Stimulated activated naive CD4-positive, alpha-beta T cell (primary cell): Measurements from ENCODE around the gene INPPL1.
"Not testable (repeated sequence)": the region's sequence is repeated elsewhere in the genome, so short reads cannot be mapped to it uniquely, and the experiment has no call there.

Source experiments
- DNase-seq, 6 experiments: peaks; one replicate each; lab custom pipeline; 2025; lab: John Stamatoyannopoulos, UW

The INPPL1 gene

DNA sequence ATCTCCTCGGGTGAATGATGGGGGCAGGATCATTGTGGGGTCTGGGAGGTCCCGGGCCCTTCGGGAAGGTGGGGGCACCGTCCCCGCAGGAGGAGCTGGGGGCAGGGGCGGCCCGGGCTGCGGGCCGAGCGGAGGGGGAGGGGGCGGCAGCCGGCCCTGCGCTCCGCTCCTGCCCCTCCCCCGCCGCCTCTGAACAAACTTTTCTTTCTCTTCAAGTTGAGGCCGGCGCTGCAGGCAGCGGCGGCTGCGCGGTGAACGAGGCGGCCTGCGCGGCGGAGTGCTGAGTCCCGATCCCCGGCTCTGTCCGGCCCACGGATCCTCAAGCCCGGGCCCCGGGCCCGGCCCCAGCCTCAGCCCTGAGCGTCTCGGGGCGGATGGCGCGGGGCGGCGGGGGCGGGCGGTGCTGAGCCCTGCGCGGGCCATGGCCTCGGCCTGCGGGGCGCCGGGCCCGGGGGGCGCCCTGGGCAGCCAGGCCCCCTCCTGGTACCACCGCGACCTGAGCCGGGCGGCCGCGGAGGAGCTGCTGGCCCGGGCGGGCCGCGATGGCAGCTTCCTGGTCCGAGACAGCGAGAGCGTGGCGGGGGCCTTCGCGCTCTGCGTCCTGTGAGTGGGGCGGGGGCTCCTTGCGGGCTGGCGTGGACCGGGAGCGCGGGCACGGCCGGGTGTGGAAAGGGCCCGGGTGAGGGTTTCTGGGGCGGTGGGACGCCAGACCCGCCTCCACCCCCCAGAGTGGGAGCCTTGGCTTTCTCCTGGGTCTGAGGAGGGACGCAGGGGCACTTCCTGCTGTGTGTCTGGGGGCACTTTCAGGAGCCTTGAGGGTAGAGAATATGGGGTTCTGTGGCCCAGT lies at the start of gene INPPL1:
Gene INPPL1 (plus strand): TSS at position 204 of the 847 bp plus-strand sequence. CDS start 218 bp downstream, at position 422.
- peak in 5 of 6 experiments; percentile 10 to 40 (median 16) for DNase-seq

GRCh38 chr11:72177656-72178055 lies 46.9 kb upstream of the INPPL1 start:
- DNase-seq, result no peak

- DNase-seq, result no peak
These were observed 45.3 kb upstream of the INPPL1 start for GRCh38 chr11:72179049-72179803.

DNA sequence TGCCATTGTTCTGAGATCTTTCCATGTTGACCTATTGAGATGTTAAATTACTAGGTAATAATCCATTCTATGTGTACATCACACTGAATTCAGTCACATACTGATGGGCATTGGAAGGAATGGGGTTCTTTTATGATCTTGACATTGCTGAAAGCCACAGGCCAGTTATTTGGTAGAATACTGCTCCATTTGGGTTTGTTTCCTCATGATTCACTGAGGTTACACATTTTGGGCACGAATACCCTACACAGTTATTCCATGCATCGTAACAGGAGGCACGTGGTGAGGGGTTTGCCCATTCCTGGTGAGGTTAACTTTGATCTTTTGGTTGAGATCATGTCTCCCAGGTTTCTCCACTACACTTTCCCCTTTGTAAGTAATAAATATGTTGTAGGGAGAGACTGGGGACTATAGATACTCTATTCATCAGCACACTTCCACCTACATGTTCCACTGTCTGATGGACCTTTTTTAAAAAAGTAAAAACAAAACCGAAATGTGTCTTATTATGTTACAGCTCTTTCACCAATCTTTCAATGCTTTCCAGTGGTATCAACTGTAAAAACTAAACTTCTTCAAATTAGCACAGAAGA lies 44.7 kb upstream of the INPPL1 start:
- no peak for DNase-seq

DNA sequence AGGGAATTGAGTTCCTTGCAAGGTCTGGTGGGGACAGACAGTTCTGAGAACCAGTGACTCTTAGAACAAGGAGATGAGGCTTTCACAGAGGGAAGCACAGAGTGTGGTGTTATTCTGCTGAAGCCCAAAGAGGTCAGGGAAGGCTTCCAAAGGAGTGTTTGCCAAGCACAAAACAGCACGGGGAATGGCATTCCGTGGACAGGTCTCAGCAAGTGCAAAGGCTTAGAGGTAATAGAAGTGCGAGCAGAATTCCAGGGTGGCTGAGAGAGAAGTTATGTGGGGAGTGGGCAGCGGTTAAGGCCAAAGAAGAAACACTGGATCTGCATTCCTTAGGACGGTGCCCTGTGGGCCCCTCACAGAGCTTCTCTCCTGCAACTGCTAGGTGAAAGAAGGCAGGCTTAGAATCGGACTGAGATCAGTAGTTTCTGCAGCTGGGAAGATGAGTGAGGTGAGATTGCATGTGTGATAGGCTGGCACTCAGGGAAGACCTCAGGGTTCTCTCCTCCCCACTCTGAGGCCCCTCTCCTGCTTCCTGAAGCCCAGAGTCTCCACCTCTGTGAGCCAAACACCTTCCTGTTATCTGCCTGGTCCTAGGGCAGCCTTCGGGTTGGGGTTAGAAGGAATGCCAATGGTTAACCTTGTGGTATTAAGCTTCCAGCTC lies 43.5 kb upstream of the INPPL1 start:
- DNase-seq, result not testable (repeated sequence)

DNA sequence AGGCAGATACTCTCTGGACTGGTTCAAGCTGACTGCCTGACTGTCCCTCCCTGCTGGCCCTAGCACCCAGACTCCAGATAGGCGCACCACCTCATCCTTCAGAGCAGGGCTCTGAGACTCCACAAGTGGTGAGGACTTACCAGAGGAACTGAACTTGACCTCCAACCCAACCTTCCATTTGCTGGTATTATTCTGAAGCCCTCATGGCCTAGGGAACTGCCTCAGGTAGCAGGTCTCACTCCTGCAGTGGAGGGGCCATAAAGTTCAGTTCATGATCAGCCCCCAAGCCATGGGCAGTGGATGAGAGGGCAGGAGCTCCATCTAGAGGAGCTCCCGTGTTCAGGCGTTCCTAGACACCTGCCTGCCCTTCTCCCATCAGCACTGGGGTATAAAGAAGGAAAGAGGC lies 43.0 kb upstream of the INPPL1 start:
- not testable (repeated sequence) for DNase-seq

- no peak for DNase-seq
These were observed 36.3 kb upstream of the INPPL1 start for GRCh38 chr11:72188267-72188666.

- no peak for DNase-seq
These were observed 34.9 kb upstream of the INPPL1 start for GRCh38 chr11:72189455-72190250.

GRCh38 chr11:72190631-72191071 lies 33.9 kb upstream of the INPPL1 start:
- no peak for DNase-seq

GRCh38 chr11:72191961-72192381 lies 32.6 kb upstream of the INPPL1 start, which contains the start of gene FOLR1:
TSS of gene FOLR1 (plus strand) at chr11:72192140. CDS start at chr11:72192174, 34 bp downstream.
- no peak for DNase-seq

GRCh38 chr11:72195518-72196270 lies 28.9 kb upstream of the INPPL1 start:
- no peak for DNase-seq

DNA sequence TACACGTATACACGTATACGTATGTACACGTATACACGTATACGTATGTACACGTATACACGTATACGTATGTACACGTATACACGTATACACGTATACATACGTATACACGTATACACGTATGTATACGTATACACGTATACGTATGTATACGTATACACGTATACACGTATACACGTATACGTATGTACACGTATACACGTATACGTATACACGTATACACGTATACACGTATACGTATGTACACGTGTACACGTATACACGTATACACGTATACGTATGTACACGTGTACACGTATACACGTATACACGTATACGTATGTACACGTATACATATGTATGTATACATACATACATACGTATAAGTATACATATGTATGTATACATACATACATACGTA lies 23.1 kb upstream of the INPPL1 start:
- DNase-seq, result not testable (repeated sequence)

DNA sequence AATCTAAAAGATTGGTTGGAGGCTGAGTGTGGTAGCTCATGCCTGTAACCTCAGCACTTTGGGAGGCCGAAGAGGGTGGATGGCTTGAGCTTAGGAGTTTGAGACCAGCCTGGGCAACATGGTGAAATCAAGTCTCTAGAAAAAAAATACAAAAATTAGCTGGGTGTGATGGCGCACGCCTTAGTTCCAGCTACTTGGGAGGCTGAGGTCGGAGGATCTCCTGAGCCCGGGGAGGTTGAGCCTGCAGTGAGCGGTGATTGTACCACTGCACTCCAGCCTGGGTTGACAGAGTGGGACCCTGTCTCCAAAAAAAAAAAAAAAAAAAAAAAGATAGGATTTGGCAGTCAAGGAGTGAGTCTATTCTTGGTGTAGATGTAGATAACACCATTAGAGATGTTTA lies 22.0 kb upstream of the INPPL1 start:
- no peak for DNase-seq

DNA sequence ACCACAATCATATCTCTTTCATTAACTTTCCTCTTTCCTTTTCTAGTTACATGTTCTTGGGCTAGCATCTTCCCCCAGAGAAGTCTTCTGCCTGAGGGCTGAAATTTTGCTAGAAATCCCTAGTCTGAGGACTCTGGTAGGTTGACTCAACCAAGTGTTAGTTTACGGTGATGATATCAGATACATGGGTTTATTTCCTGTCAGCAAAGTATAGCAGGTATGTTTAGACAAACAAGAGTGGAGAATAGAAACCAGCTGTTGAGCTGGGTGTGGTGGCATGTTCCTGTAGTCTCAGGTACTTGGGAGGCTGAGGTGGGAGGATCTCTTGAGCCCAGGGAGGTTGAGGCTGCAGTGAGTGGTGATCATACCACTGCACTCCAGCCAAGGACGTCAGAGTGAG lies 21.4 kb upstream of the INPPL1 start:
- DNase-seq, result no peak

DNA sequence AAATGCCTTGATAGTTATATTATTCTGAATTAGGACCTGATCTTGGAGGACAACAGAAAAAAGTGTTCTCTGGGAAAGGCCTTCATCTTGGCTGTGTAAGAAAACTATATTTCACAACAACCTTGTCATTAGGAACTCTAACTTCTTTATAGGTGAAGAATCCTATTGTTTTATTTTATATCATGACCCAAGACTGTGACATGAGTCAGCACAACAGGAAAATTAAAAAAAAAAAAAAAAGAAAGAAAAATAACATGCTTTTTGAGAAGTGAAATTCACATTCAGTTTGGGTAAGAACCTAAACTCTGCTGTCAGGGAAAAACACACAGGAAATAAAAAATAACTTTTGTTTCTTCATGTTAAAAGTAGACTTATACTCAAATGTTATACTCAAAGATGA lies 19.7 kb upstream of the INPPL1 start:
- peak in 1 of 6 experiments; percentile 7 for DNase-seq

DNA sequence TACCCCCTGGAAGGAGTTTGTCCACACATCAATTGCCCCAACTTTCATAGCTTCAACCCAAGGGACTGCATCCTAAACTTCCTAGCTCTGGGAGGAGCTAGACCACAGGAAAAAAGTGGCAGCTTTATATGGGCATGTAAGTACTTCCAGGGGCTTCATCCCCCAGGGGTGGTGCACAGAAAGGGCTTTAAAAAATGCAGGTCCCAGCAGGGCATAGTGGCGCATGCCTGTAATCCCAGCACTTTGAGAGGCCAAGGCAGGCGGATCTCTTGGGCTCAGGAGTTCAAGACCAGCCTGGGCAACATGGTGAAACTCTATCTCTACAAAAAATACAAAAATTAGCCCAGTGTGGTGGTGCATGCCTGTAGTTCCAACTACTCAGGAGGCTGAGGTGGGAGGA lies 17.8 kb upstream of the INPPL1 start:
- not testable (repeated sequence) for DNase-seq

DNA sequence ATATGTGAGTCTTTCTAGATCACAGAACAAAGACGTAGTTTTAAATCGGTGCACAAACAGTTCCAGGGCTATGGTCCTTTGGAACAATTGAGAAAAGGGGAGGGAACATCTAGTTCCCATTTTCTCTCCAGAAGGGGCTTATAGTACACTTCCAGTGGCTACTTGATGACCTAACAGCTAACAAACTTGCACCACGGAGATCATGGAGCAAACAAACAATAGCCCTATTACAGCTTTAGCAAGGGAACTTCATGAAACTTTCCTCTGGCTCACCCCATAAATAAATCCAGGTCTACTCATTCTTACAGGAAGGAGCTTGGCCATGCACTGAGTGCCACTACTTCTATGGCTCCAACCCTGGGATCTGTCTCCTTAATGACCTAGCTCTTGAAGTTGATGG lies 16.3 kb upstream of the INPPL1 start:
- no peak for DNase-seq

DNA sequence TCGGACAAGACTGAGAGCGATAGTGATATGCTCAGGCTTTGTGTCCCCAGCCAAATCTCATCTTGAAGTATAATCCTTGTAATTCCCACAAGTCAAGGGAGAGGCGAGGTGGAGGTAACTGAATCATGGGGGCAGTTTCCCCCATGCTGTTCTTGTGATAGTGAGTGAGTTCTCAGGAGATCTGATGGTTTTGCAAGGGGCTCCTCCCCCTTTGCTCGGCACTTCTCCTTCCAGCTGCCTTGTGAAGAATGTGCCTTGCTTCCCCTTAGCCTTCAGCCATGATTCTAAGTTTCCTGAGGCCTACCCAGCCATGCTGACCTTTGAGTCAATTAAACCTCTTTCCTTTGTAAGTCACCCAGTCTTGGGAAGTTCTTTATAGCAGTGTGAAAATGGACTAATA lies 15.5 kb upstream of the INPPL1 start:
- no peak for DNase-seq

- DNase-seq, result no peak
These were observed 7.9 kb upstream of the INPPL1 start, which contains the start of gene FOLR2 for GRCh38 chr11:72216638-72217037. TSS of gene FOLR2 (plus strand) at chr11:72216794. CDS start at chr11:72218585, 1,791 bp downstream.

DNA sequence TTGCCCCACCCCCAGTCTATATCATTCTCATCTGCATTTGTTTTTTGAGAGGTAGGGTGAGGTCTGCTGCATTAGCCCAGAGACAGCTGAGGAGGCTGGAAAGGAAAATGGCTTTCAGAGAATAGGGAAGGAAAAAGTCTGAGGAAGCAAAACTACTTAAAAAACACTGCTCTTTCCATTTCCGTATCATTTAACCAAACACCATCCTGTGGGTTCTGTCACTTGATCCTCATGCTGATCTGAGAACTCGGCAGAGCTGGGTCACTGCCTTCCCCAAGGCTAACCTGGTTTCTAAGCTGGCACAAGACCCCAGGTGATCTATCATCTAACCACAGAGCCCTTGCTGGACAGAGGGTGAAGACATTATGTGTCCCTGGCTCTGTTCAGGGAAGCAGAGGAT lies 6.7 kb upstream of the INPPL1 start:
- DNase-seq, result no peak
